Loucy (cell line): ENCODE measurements around the gene SLC2A1.

Experiments used
- CTCF ChIP-seq: fragments of 200-600 bp; sonication (generic); conservative IDR thresholded peaks from 2 replicates; pipeline ENCODE4 v1.5.1; 2014; ENCODE audit warnings: mild to moderate bottlenecking, antibody characterized with exemption, low read length
- EZH2phosphoT487 ChIP-seq: fragments of 200-600 bp; IDR thresholded peaks from 2 replicates; pipeline ENCODE4 v1.6.1; 2018; ENCODE audit warnings: antibody characterized with exemption, mild to moderate bottlenecking, moderate library complexity, borderline replicate concordance

- TF ChIP-seq CTCF (no peak), EZH2phosphoT487 (no peak)
Measured at GRCh38 chr1:42960566-42961311, 2.1 kb upstream of the SLC2A1 start.
